AG04450 (cell line): ENCODE measurements around the gene DNAJC1. TPM values are rescaled to one million over a fixed set of nuclear protein-coding genes. Genes with fewer than 3 reads are reported as not detected.

Source experiments
- CTCF ChIA-PET: fragments of 300-600, 350-600 bp; formaldehyde crosslinking; extraction: SDS; loops from one replicate; lab custom pipeline; 2022; ENCODE audit warnings: antibody characterized with exemption, inconsistent platforms; lab: Charles Lee
- POLR2A ChIA-PET: fragments of 350-600 bp; formaldehyde crosslinking; extraction: SDS; loops from one replicate; lab custom pipeline; 2021; ENCODE audit warnings: antibody characterized with exemption, inconsistent platforms; lab: Yijun Ruan, JAX
- DNase-seq: peaks from one replicate; pipeline ENCODE4 v3.0.0-alpha.2; 2011; ENCODE audit warnings: low read depth, low spot score
- H3K27ac ChIP-seq: one replicate; pipeline ENCODE4 v1.5.1; 2012; ENCODE audit warnings: low read depth, low read length, control low read depth
- H3K27me3 ChIP-seq: one replicate; pipeline ENCODE4 v1.6.0; 2012; ENCODE audit warnings: low read length; ENCODE audit not compliant: control insufficient read depth, insufficient read depth
- H3K4me3 ChIP-seq: 2 replicates; pipeline ENCODE4 v1.5.1; 2011; ENCODE audit warnings: mild to moderate bottlenecking, low read depth, low read length, control low read depth
- H3K9me3 ChIP-seq: 2 replicates; pipeline ENCODE4 v1.5.1; 2012; ENCODE audit warnings: low read length; ENCODE audit not compliant: control insufficient read depth, insufficient read depth
- CTCF ChIP-seq: IDR thresholded peaks from 2 replicates; pipeline ENCODE4 v1.5.1; 2011; ENCODE audit warnings: low read depth, low read length, control low read depth, inconsistent platforms
- polyA plus RNA-seq: library from polyadenylated mRNA; depleted of rRNA; stranded (reverse); fragments of >200 nt; gene quantifications from 2 replicates; pipeline ENCODE4 v1.2.3, GENCODE V29; 2011

Gene DNAJC1
- polyA plus RNA-seq, 1 experiment: 21.5 TPM

DNA sequence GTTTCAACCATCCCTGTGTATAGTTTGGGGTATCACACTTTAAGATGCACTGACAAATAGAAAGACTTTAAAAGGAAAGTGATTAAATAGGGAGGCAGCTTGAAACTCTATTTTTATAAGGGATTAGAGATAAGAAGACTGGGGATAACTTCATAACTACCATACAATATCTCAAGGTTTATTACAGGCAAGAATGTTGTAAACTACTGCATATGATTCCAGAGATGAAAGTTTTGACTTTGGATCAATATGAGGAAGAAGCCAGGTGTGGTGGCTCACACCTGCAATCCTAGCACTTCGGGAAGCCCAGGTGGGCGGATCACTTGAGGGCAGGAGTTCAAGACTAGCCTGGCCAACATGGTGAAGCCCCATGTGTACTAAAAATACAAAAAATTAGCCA lies 96.1 kb downstream of the DNAJC1 start:
- no peak overlapping the region for H3K27ac ChIP-seq
- H3K27me3 ChIP-seq: no peaks in the 10 kb centered on the region
- H3K9me3 ChIP-seq: no peaks in the 10 kb centered on the region
- POLR2A ChIA-PET: no interaction called here
- DNase-seq: no peak
- CTCF ChIA-PET: no interaction called here
- no peak for TF ChIP-seq CTCF
- H3K4me3 ChIP-seq: no peak overlapping the region

DNA sequence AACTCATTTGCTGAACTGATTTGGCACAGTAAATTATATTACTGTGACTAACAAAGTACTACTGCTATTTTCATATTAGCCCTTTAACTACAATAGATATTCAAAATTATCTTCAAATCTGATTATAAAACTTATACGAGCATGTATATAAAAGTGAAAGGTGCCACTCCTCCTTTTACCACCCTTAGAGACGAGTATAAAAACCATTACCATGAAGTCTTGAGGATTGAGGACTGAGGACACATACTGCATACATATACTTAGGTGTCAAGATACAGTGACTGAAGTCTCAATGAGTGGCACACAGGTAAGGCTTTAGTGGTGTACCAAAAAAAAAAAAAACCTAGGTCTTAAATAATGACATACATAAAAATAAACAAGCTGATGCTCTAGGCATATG lies 98.6 kb downstream of the DNAJC1 start:
- Histone ChIP-seq H3K4me3 (no peak overlapping the region), H3K27me3 (no peaks in the 10 kb centered on the region), H3K9me3 (no peaks in the 10 kb centered on the region), H3K27ac (no peak overlapping the region)
- CTCF ChIA-PET: no interaction called here
- POLR2A ChIA-PET: no interaction called here
- no peak for DNase-seq
- no peak for TF ChIP-seq CTCF

DNA sequence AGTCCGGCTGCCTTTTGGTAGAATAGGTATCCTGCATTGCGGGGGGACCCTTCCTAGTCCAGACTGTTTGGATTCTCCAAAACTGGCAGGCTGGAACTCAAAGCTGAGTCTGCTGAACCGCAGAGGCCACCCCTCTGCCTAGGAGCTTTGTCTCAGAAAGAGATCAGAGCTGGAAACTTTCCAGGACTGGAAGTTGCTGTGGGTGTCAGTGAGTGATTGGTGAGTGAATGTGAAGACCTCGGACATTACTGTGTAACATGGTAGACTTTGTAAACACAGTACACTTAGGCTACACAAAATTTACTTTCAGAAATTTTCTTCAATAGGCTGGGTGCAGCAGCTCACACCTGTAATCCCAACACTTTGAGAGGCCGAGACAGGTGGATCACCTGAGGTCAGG lies 103.8 kb downstream of the DNAJC1 start:
- Histone ChIP-seq H3K9me3 (no peaks in the 10 kb centered on the region), H3K4me3 (no peak overlapping the region), H3K27ac (no peak overlapping the region), H3K27me3 (no peaks in the 10 kb centered on the region)
- POLR2A ChIA-PET: no interaction called here
- TF ChIP-seq CTCF: no peak
- DNase-seq: no peak
- CTCF ChIA-PET: no interaction called here

- Histone ChIP-seq H3K4me3 (no peak overlapping the region), H3K27ac (no peak overlapping the region), H3K27me3 (no peaks in the 10 kb centered on the region), H3K9me3 (peaks cover 4% of the 10 kb centered on the region)
- DNase-seq: no peak
- POLR2A ChIA-PET: no interaction called here
- no peak for TF ChIP-seq CTCF
- CTCF ChIA-PET: no interaction called here
Measured at GRCh38 chr10:21895932-21896331, 107.6 kb downstream of the DNAJC1 start.

DNA sequence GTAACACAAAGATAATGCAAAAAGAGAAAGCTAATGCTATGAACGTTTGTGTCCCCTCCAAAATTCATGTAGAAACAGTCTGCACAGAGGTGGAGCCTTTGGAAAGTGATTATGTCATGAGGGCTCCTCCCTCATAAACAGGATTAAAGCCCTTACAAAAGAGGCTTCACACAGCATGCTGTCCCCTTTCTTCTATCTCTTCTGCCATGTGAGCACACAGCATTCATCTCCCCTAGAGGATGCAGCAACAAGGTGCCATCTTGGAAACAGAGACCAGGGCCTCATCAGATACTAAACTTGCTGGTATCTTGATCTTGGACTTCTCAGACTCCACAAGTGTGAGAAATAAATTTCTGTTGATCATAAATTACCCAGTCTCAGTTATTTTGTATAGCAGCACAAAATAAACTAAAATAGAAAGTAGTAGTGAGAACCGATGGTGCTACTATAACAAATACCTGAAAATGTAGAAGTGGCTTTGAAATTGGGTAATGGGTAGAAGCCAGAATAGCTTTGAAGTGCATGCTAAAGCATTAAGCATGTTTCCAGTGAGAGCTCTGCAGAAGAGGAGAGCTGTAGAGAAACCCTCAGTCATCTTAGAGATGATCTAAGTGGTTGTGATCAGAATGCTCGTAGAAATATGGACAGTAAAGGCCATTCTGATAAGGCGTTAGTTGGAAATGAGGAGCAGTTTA lies 108.7 kb downstream of the DNAJC1 start:
- peaks cover 4% of the 10 kb centered on the region for H3K9me3 ChIP-seq
- H3K27me3 ChIP-seq: no peaks in the 10 kb centered on the region
- DNase-seq: no peak
- H3K27ac ChIP-seq: no peak overlapping the region
- no peak overlapping the region for H3K4me3 ChIP-seq
- CTCF ChIA-PET: no interaction called here
- no peak for TF ChIP-seq CTCF
- POLR2A ChIA-PET: no interaction called here
